Heart left ventricle (tissue), 13 donors: ENCODE results near the gene STRA6.

Experiments used
- POLR2A ChIP-seq, 2 donors: fragments of 450-650 bp; IDR thresholded peaks; one replicate each; pipeline ENCODE4 v1.6.1; 2017; ENCODE audit warnings: antibody characterized with exemption in 2 of 2, mild to moderate bottlenecking in 2 of 2, moderate library complexity in 2 of 2
- TF ChIP-seq, protein P1 (sequence below), 12 donors: fragments of 200-600 bp; sonication (generic) in 4 of 12; IDR thresholded peaks; one replicate each; pipeline versions ENCODE4 v1.5.0 to v1.8.0; 2018 to 2022; ENCODE audit warnings: antibody characterized with exemption in 12 of 12, mild to moderate bottlenecking in 5 of 12
- donor health status: ischemic (EF 13 %, LVEDD 7.1; RV severe dilation, severe dysfunction).
- donor health status: DM: no; HTN: yes; CAD: no.
- donor health status: DM: no; HTN: no; CAD: no.
- donor health status: ischemic (EF 25% LVEDD 6.9; RV normal size, moderate dysfunction).
- donor health status: ischemic (EF 25% LVEDD 5.7; RV mildly dilated, moderate dysfunction).
- donor health status: ischemic (EF 35%, LVEDD 5.7; RV mildly dilated, moderate dysfunction).
- donor health status: nonischemic (EF 11% LVEDD 7.7; RV severe dilation, severe dysfunction).
- donor health status: DM: yes; HTN: yes; CAD: no.
- donor health status: PGD.
- donor health status: ischemic (EF 29% LVEDD 5.4; RV normal size, mild dysfunction).
- donor health status: nonischemic (EF 23%, LVEDD 6.1; RV moderate dilation, normal function).

DNA sequence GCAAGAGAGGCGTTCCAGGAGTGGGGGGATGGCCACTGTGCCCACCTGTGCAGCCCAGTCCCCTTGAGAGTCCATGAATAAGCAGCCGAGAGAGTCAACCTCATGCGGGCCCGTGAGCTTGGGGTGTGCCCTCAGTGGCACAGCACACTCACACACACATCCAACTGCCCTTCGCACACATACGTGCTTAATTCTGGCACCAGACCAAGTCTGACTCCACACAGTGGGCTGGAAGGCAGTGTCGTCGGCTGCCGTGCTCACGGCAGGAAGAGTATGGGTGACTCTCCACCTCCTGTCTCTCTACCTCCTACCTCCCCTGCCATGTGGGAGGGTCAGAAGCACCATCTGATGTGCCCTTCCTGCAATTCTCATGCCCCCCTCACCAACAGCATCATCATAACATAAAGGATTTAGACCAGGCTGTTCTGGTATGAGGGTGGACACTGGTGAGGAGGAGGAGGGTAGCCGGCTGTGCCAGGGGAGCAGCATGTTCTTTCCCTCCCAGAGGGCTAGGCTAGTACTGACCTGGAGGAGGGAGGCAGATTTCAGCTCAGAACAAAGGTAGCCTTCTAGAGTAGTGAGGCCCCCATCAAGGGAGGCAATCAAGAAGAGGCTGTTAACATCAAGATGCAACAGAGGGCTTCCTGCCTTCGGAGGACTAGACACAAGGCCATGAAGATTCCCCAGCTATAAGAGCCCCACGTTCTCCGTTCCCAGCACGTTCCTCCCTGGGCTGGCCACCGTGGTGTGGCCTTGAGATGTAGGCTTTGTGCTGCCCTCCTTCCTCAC, 5.3 kb upstream of the STRA6 start:
- TF ChIP-seq, protein P1, sequence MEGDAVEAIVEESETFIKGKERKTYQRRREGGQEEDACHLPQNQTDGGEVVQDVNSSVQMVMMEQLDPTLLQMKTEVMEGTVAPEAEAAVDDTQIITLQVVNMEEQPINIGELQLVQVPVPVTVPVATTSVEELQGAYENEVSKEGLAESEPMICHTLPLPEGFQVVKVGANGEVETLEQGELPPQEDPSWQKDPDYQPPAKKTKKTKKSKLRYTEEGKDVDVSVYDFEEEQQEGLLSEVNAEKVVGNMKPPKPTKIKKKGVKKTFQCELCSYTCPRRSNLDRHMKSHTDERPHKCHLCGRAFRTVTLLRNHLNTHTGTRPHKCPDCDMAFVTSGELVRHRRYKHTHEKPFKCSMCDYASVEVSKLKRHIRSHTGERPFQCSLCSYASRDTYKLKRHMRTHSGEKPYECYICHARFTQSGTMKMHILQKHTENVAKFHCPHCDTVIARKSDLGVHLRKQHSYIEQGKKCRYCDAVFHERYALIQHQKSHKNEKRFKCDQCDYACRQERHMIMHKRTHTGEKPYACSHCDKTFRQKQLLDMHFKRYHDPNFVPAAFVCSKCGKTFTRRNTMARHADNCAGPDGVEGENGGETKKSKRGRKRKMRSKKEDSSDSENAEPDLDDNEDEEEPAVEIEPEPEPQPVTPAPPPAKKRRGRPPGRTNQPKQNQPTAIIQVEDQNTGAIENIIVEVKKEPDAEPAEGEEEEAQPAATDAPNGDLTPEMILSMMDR (IDR thresholded peaks at IDR 0.05): no peak
- no peak for TF ChIP-seq POLR2A (IDR thresholded peaks at IDR 0.05)
